ENCODE results near the gene POLDIP3.
A peak's percentile ranks its signal among the peaks of the same experiment; 100 is the strongest.

The POLDIP3 gene, protein sequence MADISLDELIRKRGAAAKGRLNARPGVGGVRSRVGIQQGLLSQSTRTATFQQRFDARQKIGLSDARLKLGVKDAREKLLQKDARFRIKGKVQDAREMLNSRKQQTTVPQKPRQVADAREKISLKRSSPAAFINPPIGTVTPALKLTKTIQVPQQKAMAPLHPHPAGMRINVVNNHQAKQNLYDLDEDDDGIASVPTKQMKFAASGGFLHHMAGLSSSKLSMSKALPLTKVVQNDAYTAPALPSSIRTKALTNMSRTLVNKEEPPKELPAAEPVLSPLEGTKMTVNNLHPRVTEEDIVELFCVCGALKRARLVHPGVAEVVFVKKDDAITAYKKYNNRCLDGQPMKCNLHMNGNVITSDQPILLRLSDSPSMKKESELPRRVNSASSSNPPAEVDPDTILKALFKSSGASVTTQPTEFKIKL

DNA sequence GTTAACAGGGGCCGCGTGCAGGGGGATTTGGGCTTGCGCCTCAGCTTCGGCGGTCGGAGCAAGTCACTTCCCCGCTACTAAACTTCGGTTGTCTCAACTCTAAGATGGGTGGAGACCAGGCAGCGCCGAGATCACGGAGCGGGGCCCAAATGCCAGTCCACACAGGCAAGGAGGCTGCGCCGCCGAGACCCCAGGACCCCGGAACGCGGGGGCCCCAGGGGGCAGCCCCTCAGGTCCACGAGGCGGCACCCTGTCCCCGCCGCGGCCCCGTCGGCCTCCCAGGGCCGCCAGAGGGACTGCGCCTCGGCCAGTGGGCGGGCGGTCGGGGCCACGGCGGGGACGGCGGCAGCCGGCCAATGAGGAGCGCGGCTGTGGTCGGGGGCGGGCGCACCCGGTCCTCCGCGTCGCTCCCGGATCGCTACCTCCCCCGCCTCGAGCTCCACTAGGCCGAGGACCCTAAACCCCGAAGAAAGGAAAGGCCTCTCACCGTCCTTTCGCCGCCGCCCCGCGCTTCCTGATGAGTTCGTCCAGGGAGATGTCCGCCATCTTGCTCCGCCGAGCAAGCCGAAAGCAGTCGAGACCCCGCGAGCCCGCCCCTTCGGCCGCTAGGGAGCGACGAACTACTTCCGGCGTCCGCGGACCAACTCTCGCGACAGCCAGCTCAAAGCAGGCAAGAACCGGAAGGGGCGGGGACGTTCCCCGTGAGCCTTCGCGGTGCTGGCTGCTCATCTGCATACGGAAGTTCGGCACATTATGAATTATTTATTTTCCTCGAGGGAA is at the start of gene POLDIP3:
TSS of gene POLDIP3 (minus strand) at position 572 of the 780 bp plus-strand sequence. CDS start at position 546, 26 bp downstream.
- H3K4me3 ChIP-seq (ENCODE audit: low read length), result peak within 1 kb of the TSS; percentile 63
- H3K27ac ChIP-seq (ENCODE audit: low read length), result no peak within 1 kb of the TSS
- H3K4me1 ChIP-seq (ENCODE audit: control insufficient read depth, insufficient read depth, low read length), result peaks cover 1% of the 10 kb centered on the region; the same call in 1 of the 2 replicates
- no peaks in the 10 kb centered on the region for H3K27me3 ChIP-seq (ENCODE audit: control insufficient read depth, insufficient read depth, low read length)
- peak; percentile 88 for DNase-seq (ENCODE audit: low read depth, low spot score)
- no peaks in the 10 kb centered on the region for H3K9me3 ChIP-seq (ENCODE audit: control insufficient read depth, insufficient read depth, low read length)
- no CpG with 5 or more reads among the region's 85 CpGs for WGBS (ENCODE audit: insufficient coverage, insufficient read length)
- peaks cover 7% of the 10 kb centered on the region for H3K36me3 ChIP-seq (ENCODE audit: control insufficient read depth, insufficient read depth, low read length)

GRCh38 chr22:42661985-42662831 is 47.5 kb upstream of the POLDIP3 start:
- no peak overlapping the region for H3K27ac ChIP-seq (ENCODE audit: low read length)
- no peaks in the 10 kb centered on the region for H3K36me3 ChIP-seq (ENCODE audit: control insufficient read depth, insufficient read depth, low read length)
- no peak for DNase-seq (ENCODE audit: low read depth, low spot score)
- peak overlapping the region; percentile 35; the same call in 1 of the 2 replicates for H3K4me3 ChIP-seq (ENCODE audit: low read length)
- WGBS (ENCODE audit: insufficient coverage, insufficient read length), result no CpG with 5 or more reads among the region's 68 CpGs
- H3K9me3 ChIP-seq (ENCODE audit: control insufficient read depth, insufficient read depth, low read length), result no peaks in the 10 kb centered on the region
- 0 out of 2 replicates have a peak, but pooled peaks cover 2% of the 10 kb centered on the region for H3K4me1 ChIP-seq (ENCODE audit: control insufficient read depth, insufficient read depth, low read length)
- H3K27me3 ChIP-seq (ENCODE audit: control insufficient read depth, insufficient read depth, low read length), result peaks cover 4% of the 10 kb centered on the region; the same call in 1 of the 2 replicates

GRCh38 chr22:42656578-42656977 is 41.9 kb upstream of the POLDIP3 start:
- no peaks in the 10 kb centered on the region for H3K9me3 ChIP-seq (ENCODE audit: control insufficient read depth, insufficient read depth, low read length)
- WGBS (ENCODE audit: insufficient coverage, insufficient read length), result no CpG with 5 or more reads among the region's 8 CpGs
- DNase-seq (ENCODE audit: low read depth, low spot score), result no peak
- no peaks in the 10 kb centered on the region for H3K27me3 ChIP-seq (ENCODE audit: control insufficient read depth, insufficient read depth, low read length)
- no peaks in the 10 kb centered on the region for H3K36me3 ChIP-seq (ENCODE audit: control insufficient read depth, insufficient read depth, low read length)
- H3K4me1 ChIP-seq (ENCODE audit: control insufficient read depth, insufficient read depth, low read length), result no peaks in the 10 kb centered on the region
- H3K27ac ChIP-seq (ENCODE audit: low read length), result no peak overlapping the region
- H3K4me3 ChIP-seq (ENCODE audit: low read length), result no peak overlapping the region

DNA sequence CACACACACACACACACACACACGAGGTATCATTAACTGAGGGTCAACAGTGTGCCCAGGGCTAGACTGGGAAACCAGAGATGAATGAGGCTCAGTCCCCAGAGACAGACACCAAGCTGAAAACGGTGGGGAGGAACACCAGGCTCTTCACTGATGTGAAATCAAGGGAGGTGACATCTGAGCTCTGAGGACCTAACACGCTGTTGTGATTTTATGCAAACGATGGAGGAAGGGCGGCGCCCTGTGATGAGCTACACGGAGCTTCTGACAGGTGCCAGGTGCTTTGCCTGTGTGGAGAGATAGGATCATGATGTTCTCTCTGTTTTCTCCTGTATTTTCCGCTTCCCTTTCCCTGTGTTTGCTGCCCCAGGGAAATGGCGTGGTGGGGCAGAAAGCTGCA is 41.0 kb upstream of the POLDIP3 start:
- WGBS (ENCODE audit: insufficient coverage, insufficient read length), result no CpG with 5 or more reads among the region's 9 CpGs
- Histone ChIP-seq H3K4me1 (ENCODE audit: control insufficient read depth, insufficient read depth, low read length) (no peaks in the 10 kb centered on the region), H3K9me3 (ENCODE audit: control insufficient read depth, insufficient read depth, low read length) (no peaks in the 10 kb centered on the region), H3K27me3 (ENCODE audit: control insufficient read depth, insufficient read depth, low read length) (no peaks in the 10 kb centered on the region), H3K27ac (ENCODE audit: low read length) (no peak overlapping the region), H3K36me3 (ENCODE audit: control insufficient read depth, insufficient read depth, low read length) (no peaks in the 10 kb centered on the region), H3K4me3 (ENCODE audit: low read length) (no peak overlapping the region)
- no peak for DNase-seq (ENCODE audit: low read depth, low spot score)

GRCh38 chr22:42654436-42655073 is 39.9 kb upstream of the POLDIP3 start:
- no peak for DNase-seq (ENCODE audit: low read depth, low spot score)
- H3K27ac ChIP-seq (ENCODE audit: low read length), result no peak overlapping the region
- no peaks in the 10 kb centered on the region for H3K36me3 ChIP-seq (ENCODE audit: control insufficient read depth, insufficient read depth, low read length)
- WGBS (ENCODE audit: insufficient coverage, insufficient read length), result no CpG with 5 or more reads among the region's 7 CpGs
- H3K4me3 ChIP-seq (ENCODE audit: low read length), result no peak overlapping the region
- no peaks in the 10 kb centered on the region for H3K9me3 ChIP-seq (ENCODE audit: control insufficient read depth, insufficient read depth, low read length)
- no peaks in the 10 kb centered on the region for H3K27me3 ChIP-seq (ENCODE audit: control insufficient read depth, insufficient read depth, low read length)
- no peaks in the 10 kb centered on the region; the same call in 1 of the 2 replicates for H3K4me1 ChIP-seq (ENCODE audit: control insufficient read depth, insufficient read depth, low read length)

DNA sequence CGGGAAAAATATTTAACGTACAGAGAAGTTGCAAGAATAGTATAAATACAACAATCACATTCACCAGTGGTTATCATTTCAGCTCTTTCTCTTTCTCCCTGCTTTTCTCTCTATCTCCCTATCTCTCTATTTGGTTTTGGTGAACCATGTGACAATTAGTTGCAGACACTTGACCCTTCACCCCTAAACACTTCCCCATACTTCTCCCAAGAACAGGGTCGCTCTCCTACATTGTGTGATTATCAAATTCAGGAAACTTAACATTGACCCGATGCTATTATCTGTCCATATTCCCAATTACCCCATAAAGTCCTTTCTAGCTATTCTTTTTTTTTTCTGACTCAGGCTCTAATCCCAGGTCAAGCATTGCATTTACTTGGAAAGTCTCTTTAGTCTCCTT is 39.3 kb upstream of the POLDIP3 start:
- DNase-seq (ENCODE audit: low read depth, low spot score), result no peak
- H3K4me3 ChIP-seq (ENCODE audit: low read length), result no peak overlapping the region
- no peaks in the 10 kb centered on the region for H3K27me3 ChIP-seq (ENCODE audit: control insufficient read depth, insufficient read depth, low read length)
- WGBS (ENCODE audit: insufficient coverage, insufficient read length), result no CpG with 5 or more reads among the region's 4 CpGs
- no peaks in the 10 kb centered on the region for H3K9me3 ChIP-seq (ENCODE audit: control insufficient read depth, insufficient read depth, low read length)
- H3K27ac ChIP-seq (ENCODE audit: low read length), result no peak overlapping the region
- H3K4me1 ChIP-seq (ENCODE audit: control insufficient read depth, insufficient read depth, low read length), result no peaks in the 10 kb centered on the region; the same call in 1 of the 2 replicates
- no peaks in the 10 kb centered on the region for H3K36me3 ChIP-seq (ENCODE audit: control insufficient read depth, insufficient read depth, low read length)

DNA sequence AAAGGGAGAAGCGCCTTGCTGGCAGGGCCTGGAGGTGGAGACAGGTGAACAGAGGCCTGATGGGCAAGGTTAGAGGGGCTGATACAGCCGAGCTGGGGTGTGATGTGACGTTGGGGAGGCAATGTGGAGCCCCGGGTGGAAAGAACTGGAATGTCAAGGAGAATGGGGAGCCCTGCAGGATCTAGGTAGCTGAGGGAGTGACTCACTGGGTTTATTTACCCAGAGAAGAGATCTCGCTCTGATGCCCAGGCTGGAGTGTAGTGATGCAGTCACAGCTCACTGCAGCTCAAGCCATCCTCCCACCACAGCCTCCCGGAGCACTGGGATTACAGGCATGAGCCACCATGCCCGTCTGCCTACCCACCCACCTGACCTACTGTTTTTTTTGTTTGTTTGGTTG is 36.5 kb upstream of the POLDIP3 start:
- Histone ChIP-seq H3K27ac (ENCODE audit: low read length) (no peak overlapping the region), H3K9me3 (ENCODE audit: control insufficient read depth, insufficient read depth, low read length) (no peaks in the 10 kb centered on the region), H3K4me3 (ENCODE audit: low read length) (no peak overlapping the region), H3K36me3 (ENCODE audit: control insufficient read depth, insufficient read depth, low read length) (no peaks in the 10 kb centered on the region; the same call in 1 of the 2 replicates), H3K27me3 (ENCODE audit: control insufficient read depth, insufficient read depth, low read length) (no peaks in the 10 kb centered on the region), H3K4me1 (ENCODE audit: control insufficient read depth, insufficient read depth, low read length) (peaks cover 4% of the 10 kb centered on the region)
- no CpG with 5 or more reads among the region's 7 CpGs for WGBS (ENCODE audit: insufficient coverage, insufficient read length)
- no peak for DNase-seq (ENCODE audit: low read depth, low spot score)

DNA sequence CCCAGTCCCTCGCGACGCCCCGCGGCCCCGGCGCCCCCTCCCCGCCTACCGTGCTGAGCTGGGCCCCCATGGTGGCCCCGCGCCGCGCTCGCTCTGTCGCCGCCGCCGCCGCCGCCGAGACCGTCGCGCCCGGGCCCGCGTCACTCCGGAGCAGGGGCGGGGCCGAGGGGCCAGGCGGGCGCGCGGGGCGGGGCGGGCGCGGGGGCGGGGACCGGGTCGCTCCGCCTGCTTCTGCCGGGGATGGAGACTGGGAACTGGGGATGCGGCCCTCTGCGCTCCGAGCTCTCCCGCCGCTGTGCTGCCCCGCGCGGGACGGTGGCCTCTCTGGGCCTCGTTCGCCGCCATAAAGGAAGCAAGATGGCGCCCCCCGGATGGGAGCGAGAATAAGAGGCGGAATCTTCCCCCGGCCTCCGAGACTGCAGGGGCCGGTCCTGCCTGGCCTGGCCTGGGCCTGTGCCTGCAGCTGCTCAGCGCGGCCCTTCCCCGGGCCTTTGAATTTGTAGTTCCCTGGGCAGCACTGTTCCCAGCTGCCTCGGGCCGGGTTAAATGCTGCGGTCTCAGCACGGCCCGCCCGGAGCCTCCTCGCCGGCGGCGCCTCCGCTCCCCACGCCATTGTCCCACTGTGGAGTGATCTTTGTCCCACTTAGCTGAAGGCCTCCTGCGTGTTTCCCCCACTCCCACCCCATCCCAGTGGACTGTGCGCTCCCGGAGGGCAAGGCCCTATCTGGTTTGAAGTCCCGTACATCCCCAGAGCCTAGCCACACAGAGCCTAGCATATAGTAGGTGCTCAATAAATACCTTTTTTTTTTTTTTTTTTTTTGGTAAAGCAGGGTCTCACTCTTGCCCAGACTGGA is 34.8 kb upstream of the POLDIP3 start, which contains the start of gene CYB5R3:
TSS of gene CYB5R3 (minus strand) at position 147 of the 854 bp plus-strand sequence. CDS start at position 70, 77 bp downstream.
- H3K27me3 ChIP-seq (ENCODE audit: control insufficient read depth, insufficient read depth, low read length), result no peaks in the 10 kb centered on the region
- H3K4me1 ChIP-seq (ENCODE audit: control insufficient read depth, insufficient read depth, low read length), result peaks cover 6% of the 10 kb centered on the region
- H3K9me3 ChIP-seq (ENCODE audit: control insufficient read depth, insufficient read depth, low read length), result no peaks in the 10 kb centered on the region
- H3K4me3 ChIP-seq (ENCODE audit: low read length), result peak within 1 kb of the TSS; percentile 78
- H3K27ac ChIP-seq (ENCODE audit: low read length), result no peak within 1 kb of the TSS
- DNase-seq (ENCODE audit: low read depth, low spot score), result no peak
- H3K36me3 ChIP-seq (ENCODE audit: control insufficient read depth, insufficient read depth, low read length), result no peaks in the 10 kb centered on the region; the same call in 1 of the 2 replicates
- WGBS (ENCODE audit: insufficient coverage, insufficient read length), result no CpG with 5 or more reads among the region's 81 CpGs
